Measurements from ENCODE around the gene RTN4.

RTN4 gene

GRCh38 chr2:54949431-54949830, 100.8 kb downstream of the RTN4 start:
- DNase-seq, result no peak

GRCh38 chr2:54948120-54948519, 102.1 kb downstream of the RTN4 start:
- no peak for DNase-seq

GRCh38 chr2:54947646-54948045, 102.6 kb downstream of the RTN4 start:
- no peak for DNase-seq

GRCh38 chr2:54947136-54947535, 103.1 kb downstream of the RTN4 start:
- DNase-seq, result no peak

DNA sequence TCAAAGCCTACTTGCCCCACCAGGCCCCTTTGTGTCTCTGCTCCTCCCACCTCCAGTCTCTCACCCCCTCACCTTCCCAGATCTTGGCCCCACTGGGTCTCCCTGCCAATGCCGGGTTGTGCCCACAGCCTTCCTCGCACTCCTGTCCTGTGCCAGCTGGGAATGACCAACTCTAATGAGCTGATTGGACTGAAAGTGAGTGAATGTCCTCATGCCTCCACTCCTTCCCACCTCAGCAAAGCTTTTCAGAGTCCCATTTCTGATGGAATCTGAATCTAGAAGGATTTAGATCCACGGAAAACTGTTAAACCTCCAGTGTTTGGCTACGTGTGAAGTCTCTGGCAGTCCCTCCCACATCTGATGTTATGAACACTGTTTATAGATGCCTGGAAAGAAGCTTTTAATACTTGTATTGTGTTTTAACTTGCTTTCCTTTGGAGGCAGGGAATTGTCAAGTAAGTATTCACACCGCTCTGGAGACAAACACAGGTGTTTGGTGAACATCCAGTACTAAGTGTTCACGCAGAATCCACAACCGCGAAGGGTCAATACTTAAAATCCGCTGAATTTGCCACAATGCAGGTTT, 103.9 kb downstream of the RTN4 start:
- no peak for DNase-seq

DNA sequence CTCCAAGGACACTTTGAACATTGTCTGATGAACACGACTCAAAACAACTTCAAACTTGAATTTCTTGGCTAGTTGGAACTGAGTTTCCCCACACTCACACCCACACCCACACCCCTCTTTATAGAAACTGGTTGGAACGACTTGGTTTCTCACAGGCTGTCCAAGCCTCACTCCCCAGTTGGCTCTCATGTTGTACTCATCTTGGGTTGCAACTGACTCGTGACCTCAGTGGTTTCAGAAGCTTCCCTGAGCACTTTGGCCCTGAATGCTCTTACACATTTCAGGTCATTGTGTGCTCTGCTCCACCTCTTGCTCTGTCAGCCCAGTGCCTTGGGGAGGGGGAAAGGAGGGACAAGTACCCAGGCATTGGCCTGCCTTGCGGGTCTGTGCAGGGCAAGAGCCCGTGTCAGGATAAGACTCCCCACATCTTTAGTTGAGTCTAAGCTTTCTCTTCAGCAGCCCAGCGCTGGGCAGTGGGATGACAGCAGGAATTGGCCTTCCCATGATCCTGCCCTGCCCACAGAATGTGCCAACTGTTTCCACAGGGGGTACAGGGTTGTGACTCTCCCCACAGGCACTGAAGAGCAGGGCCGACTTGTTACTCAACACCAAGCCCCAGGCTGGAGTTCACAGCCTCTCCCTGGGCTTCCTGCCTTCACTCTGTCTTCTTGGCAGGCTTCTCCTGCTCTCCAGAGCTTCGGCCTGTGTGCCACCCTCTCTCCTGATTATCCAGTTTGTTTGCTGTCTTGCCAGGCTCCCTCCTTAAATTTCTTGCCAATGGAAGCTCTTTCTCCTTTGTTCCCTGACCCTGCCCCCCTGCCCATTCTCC, 104.6 kb downstream of the RTN4 start:
- DNase-seq, result no peak

- DNase-seq, result no peak
These were observed 105.4 kb downstream of the RTN4 start for GRCh38 chr2:54944724-54945326.

DNA sequence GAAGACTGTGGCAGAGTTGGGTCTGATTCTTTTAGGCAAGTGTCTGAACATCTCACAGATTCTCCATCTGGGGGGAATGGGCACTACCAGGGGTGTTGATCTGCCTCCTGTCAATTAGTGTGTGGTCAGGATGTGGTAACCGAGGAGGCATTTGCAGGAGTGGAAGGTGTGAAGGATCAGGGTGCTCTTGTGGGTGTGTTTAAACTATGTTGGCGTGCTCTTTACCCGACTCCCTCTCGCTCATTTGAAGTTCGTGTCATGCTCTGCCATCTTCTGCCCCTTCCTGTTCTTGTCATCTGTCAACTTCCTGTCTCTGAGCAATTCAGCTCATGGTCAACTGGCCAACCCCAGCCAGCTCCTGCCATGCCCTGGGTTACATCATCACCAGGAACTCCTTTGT, 107.9 kb downstream of the RTN4 start:
- no peak for DNase-seq

GRCh38 chr2:54941248-54941984, 108.8 kb downstream of the RTN4 start:
- no peak for DNase-seq

DNA sequence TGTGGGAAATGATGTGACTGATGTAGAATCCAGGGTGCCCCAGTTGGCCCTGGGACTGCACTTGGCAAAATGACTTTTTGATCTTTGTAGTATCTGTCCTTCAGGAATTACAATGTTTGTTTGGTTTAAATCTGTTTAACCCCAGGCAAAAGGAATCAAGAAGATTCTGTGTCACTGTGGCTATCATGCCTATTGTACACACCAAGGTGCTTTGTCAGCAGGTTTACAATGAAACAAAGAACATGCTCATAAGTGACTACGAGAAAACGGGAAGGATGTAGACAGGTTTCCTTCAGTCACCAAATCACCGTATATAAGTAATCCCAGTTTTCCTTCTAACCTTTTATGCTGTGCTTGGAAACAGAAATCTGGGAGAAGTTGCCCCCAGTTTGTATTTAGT, 109.5 kb downstream of the RTN4 start:
- DNase-seq, result no peak

DNA sequence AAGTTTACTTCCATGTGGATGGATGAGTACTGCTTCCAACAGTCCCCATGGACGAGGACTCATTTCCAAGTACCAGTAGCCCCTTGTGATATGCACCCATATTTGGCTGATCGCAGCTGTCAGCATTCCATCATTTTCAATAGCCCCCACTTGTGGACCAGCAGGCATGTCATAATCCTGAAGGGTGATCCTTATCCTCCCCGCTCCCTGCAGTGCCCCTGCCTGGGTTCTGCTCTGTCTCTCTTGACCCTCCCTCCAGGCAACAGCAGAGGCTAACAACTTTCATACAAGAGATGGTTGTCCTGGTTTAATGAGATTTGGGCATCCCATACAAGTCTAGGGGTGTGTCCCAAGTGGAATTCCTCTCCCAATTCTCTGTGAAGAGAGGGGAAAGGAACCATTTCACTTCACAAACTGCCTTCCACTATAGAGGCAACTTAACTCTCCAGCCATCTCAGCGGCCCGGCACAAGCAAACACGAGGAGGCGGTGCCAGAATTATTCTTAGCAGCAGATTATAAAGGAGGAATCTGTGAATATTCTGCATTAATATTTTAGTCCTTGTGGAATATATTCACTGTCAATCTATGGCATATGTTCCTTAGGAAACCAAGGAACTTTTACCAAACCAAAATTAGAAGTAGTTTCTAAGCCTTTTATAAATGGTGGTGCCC, 110.7 kb downstream of the RTN4 start:
- DNase-seq, result no peak

- no peak for DNase-seq
These were observed 113.5 kb downstream of the RTN4 start for GRCh38 chr2:54936766-54937165.

GRCh38 chr2:54935389-54935788, 114.9 kb downstream of the RTN4 start:
- DNase-seq, result no peak

GRCh38 chr2:54931473-54931872, 118.8 kb downstream of the RTN4 start:
- no peak for DNase-seq

- no peak for DNase-seq
These were observed 121.5 kb downstream of the RTN4 start for GRCh38 chr2:54928719-54929118.

GRCh38 chr2:54927751-54928615, 122.3 kb downstream of the RTN4 start:
- DNase-seq, result no peak

- no peak for DNase-seq
These were observed 123.0 kb downstream of the RTN4 start for GRCh38 chr2:54927085-54927750.

DNA sequence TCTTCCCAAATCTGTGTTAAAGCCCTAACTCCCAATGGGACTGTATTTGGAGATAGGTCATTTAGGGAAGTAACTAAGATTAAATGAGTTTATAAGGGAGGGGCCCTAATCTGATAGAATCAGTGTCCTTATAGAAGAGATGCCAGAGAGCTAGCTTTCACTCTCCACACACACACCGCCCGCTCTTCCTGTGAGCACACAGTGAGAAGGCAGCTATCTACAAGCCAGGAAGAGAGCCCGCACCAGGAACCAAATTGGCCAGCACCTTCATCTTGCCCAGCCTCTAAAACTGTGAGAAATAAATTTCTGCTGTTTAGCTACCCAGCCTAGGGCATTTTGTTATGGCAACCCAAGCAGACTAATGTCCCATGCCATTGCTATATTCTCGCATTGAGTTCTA, 125.2 kb downstream of the RTN4 start:
- DNase-seq, result no peak

DNA sequence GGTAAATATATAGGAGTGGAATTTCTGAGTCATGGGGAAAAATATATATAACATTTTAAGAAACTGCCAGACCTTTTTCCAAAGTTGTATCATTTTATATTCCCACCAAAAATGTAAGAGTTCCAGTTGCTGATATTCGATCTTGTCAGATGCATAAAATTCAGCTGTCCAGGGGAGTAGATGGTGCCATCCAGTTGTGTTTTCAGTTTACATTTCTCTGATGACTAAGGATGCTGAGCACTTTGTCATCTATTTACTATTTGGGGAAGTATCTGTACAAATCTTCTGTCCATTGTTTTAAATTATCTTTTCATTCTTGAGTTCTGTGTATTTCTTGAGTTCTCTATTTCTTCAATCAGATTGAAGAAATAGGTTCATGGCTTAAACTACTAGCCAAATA, 126.1 kb downstream of the RTN4 start:
- DNase-seq, result no peak
